Lower leg skin (tissue), 4 donors: ENCODE measurements around the gene BRF1. TPM values are rescaled to one million over a fixed set of nuclear protein-coding genes. Genes with fewer than 3 reads are reported as not detected.
"Not testable (repeated sequence)": the region's sequence is repeated elsewhere in the genome, so short reads cannot be mapped to it uniquely, and the experiment has no call there.

Source experiments
- DNase-seq, 2 donors: peaks; one replicate each; pipeline ENCODE4 v3.0.0-alpha.2; 2019; ENCODE audit warnings: low spot score in 2 of 2
- H3K4me3 ChIP-seq: fragments of 200-600 bp; sonication (generic); 2 replicates; pipeline ENCODE4 v1.5.1; 2017; ENCODE audit warnings: mild to moderate bottlenecking, low read depth; ENCODE audit not compliant: poor library complexity, severe bottlenecking
- CTCF ChIP-seq, 3 donors: fragments of 450-650 bp; IDR thresholded peaks; one replicate each; pipeline ENCODE4 v1.5.1; 2016; ENCODE audit warnings: antibody characterized with exemption in 3 of 3, mild to moderate bottlenecking in 3 of 3, moderate library complexity in 2 of 3
- POLR2A ChIP-seq, 2 donors: fragments of 450-650 bp; IDR thresholded peaks; one replicate each; pipeline ENCODE4 v1.6.1; 2016 to 2017; ENCODE audit warnings: antibody characterized with exemption in 2 of 2, mild to moderate bottlenecking in 1 of 2, moderate library complexity in 1 of 2
- WGBS, 2 donors: methylation state at CpG; one replicate each; pipeline ENCODE4 v1.1.5; 2018; 5-methylcytosine and 5-hydroxymethylcytosine counted together
- intact Hi-C: fragments of 100-400 bp; cut with DNase I; formaldehyde crosslinking; loops from one replicate; pipeline ENCODE4 v1.15.0; 2023; ENCODE audit warnings: low total_unique reads
- total RNA-seq, 4 donors: library from RNA; depleted of rRNA; stranded (reverse); fragments of >200 nt; gene quantifications; one replicate each; pipeline ENCODE4 v1.1.0, GENCODE V29; 2016

Gene BRF1
- total RNA-seq, 4 donors from 2014 or later, result 32.7 to 74.5 (median 43.0) TPM

GRCh38 chr14:105283028-105283427, 17.8 kb downstream of the BRF1 start:
- DNase-seq, result no peak
- intact Hi-C loops, result no loop called here
- TF ChIP-seq CTCF (IDR thresholded peaks at IDR 0.05) (no peak), POLR2A (IDR thresholded peaks at IDR 0.05) (no peak)
- no peak overlapping the region for H3K4me3 ChIP-seq
- 89 to 94% methylated on average over 10 of the region's 10 CpGs for WGBS, 2 donors

GRCh38 chr14:105282098-105282725, 18.6 kb downstream of the BRF1 start:
- intact Hi-C loops, result no loop called here
- 74 to 79% methylated on average over 16 of the region's 16 CpGs for WGBS, 2 donors
- no peak overlapping the region for H3K4me3 ChIP-seq
- DNase-seq, result no peak
- TF ChIP-seq POLR2A (IDR thresholded peaks at IDR 0.05), result no peak

- intact Hi-C loops, result no loop called here
- no peak overlapping the region for H3K4me3 ChIP-seq
- TF ChIP-seq CTCF (IDR thresholded peaks at IDR 0.05) (no peak), POLR2A (IDR thresholded peaks at IDR 0.05) (no peak)
- DNase-seq, result no peak
- 66 to 67% methylated on average over 21 to 23 of the region's 23 CpGs for WGBS, 2 donors
Measured at GRCh38 chr14:105281371-105282097, 19.3 kb downstream of the BRF1 start.

- no peak for DNase-seq
- no peak overlapping the region for H3K4me3 ChIP-seq
- intact Hi-C loops, result no loop called here
- TF ChIP-seq CTCF (IDR thresholded peaks at IDR 0.05), result no peak
- TF ChIP-seq POLR2A (IDR thresholded peaks at IDR 0.05), result no peak
- 92 to 95% methylated on average over 20 to 21 of the region's 21 CpGs for WGBS, 2 donors
Measured at GRCh38 chr14:105280525-105280924, 20.3 kb downstream of the BRF1 start.

GRCh38 chr14:105279642-105280361, 21.0 kb downstream of the BRF1 start:
- WGBS, 2 donors, result 89 to 91% methylated on average over 18 of the region's 18 CpGs
- TF ChIP-seq POLR2A (IDR thresholded peaks at IDR 0.05), result no peak
- TF ChIP-seq CTCF (IDR thresholded peaks at IDR 0.05), result no peak
- no peak overlapping the region for H3K4me3 ChIP-seq
- intact Hi-C loops, result no loop called here
- no peak for DNase-seq

- DNase-seq, intact Hi-C loops, H3K4me3 ChIP-seq: not testable (repeated sequence)
- WGBS, 2 donors, result 73 to 97% methylated on average over 4 of the region's 4 CpGs
Measured at GRCh38 chr14:105277448-105277847, 23.4 kb downstream of the BRF1 start.
